ENCODE data around the gene FOXG1. TPM values are rescaled to one million over a fixed set of nuclear protein-coding genes. Genes with fewer than 3 reads are reported as not detected.

The FOXG1 gene
- total and polyA plus RNA-seq, 2 donors = not detected

DNA sequence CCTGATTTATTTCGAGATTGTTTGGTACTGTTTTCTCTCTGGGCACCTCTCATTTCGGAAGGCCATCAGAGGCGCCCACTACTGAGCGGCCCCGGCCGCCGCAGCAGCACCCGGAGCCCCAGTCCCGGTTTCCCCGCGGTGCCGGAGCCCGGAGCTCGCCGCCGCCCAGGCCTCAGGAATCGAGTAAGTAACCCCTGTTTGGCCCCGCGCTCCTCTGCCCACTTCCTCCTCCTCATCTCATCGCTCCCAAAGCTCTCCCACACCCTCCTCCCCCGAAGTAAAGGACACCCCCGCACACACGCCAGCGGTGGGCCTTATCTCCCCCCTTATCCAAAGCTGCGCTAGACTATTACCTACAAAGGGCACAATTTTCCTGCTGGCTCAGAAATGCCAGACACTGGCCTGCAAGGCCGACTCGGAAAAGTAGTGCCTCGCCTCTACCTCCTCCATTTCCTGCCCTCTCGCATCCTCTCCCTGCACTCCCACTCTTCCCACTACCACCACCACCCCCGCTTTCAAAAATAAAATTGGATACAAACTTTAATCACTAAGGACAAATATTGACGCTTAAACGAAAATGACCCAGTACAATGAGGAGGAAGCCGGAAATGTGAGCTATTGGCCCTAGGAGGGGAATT, 637 bp upstream of the FOXG1 start:
- no peak overlapping the region for H3K27ac ChIP-seq (ENCODE audit: low read depth)
- H3K4me1 ChIP-seq (ENCODE audit: insufficient read depth) = no peaks in the 10 kb centered on the region
- peak overlapping the region; percentile 49 for H3K4me3 ChIP-seq (ENCODE audit: low read depth, low read length)
- no peak for DNase-seq (ENCODE audit: extremely low spot score)
- 2% methylated on average over 33 of the region's 33 CpGs for WGBS
- no peaks in the 10 kb centered on the region for H3K36me3 ChIP-seq (ENCODE audit: insufficient read depth)

DNA sequence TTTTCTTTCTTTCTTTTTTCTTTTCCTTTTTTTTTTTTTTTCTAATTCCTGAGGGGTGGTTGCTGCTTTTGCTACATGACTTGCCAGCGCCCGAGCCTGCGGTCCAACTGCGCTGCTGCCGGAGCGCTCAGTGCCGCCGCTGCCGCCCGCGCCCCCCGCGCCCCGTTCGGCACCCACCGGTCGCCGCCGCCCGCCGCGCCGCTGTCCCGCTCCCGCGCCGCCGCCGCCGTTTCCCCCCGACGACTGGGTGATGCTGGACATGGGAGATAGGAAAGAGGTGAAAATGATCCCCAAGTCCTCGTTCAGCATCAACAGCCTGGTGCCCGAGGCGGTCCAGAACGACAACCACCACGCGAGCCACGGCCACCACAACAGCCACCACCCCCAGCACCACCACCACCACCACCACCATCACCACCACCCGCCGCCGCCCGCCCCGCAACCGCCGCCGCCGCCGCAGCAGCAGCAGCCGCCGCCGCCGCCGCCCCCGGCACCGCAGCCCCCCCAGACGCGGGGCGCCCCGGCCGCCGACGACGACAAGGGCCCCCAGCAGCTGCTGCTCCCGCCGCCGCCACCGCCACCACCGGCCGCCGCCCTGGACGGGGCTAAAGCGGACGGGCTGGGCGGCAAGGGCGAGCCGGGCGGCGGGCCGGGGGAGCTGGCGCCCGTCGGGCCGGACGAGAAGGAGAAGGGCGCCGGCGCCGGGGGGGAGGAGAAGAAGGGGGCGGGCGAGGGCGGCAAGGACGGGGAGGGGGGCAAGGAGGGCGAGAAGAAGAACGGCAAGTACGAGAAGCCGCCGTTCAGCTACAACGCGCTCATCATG, 654 bp downstream of the FOXG1 start:
- DNase-seq (ENCODE audit: extremely low spot score) = no peak
- H3K36me3 ChIP-seq (ENCODE audit: insufficient read depth) = no peaks in the 10 kb centered on the region
- peak overlapping the region; percentile 49 for H3K4me3 ChIP-seq (ENCODE audit: low read depth, low read length)
- 3% methylated on average over 98 of the region's 100 CpGs for WGBS
- no peak overlapping the region for H3K27ac ChIP-seq (ENCODE audit: low read depth)
- H3K4me1 ChIP-seq (ENCODE audit: insufficient read depth) = no peaks in the 10 kb centered on the region

DNA sequence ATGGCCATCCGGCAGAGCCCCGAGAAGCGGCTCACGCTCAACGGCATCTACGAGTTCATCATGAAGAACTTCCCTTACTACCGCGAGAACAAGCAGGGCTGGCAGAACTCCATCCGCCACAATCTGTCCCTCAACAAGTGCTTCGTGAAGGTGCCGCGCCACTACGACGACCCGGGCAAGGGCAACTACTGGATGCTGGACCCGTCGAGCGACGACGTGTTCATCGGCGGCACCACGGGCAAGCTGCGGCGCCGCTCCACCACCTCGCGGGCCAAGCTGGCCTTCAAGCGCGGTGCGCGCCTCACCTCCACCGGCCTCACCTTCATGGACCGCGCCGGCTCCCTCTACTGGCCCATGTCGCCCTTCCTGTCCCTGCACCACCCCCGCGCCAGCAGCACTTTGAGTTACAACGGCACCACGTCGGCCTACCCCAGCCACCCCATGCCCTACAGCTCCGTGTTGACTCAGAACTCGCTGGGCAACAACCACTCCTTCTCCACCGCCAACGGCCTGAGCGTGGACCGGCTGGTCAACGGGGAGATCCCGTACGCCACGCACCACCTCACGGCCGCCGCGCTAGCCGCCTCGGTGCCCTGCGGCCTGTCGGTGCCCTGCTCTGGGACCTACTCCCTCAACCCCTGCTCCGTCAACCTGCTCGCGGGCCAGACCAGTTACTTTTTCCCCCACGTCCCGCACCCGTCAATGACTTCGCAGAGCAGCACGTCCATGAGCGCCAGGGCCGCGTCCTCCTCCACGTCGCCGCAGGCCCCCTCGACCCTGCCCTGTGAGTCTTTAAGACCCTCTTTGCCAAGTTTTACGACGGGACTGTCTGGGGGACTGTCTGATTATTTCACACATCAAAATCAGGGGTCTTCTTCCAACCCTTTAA, 1.5 kb downstream of the FOXG1 start:
- no peaks in the 10 kb centered on the region for H3K4me1 ChIP-seq (ENCODE audit: insufficient read depth)
- no peak overlapping the region for H3K27ac ChIP-seq (ENCODE audit: low read depth)
- DNase-seq (ENCODE audit: extremely low spot score) = no peak
- H3K36me3 ChIP-seq (ENCODE audit: insufficient read depth) = no peaks in the 10 kb centered on the region
- H3K4me3 ChIP-seq (ENCODE audit: low read depth, low read length) = no peak overlapping the region
- WGBS = 4% methylated on average over 77 of the region's 77 CpGs

DNA sequence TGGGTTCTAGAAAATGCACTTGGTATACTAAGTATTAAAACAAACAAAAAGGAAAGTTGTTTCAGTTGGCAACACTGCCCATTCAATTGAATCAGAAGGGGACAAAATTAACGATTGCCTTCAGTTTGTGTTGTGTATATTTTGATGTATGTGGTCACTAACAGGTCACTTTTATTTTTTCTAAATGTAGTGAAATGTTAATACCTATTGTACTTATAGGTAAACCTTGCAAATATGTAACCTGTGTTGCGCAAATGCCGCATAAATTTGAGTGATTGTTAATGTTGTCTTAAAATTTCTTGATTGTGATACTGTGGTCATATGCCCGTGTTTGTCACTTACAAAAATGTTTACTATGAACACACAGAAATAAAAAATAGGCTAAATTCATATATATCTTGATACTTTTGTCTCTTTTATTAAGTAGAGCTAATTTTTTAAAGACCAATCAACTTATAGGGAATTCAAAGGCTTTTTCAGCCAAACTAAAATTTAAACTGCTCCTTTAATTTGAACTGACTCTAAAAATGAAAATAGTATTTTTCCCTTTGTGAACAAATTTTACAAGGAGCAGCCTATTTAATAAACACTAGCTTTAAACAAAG, 2.8 kb downstream of the FOXG1 start:
- WGBS = 32% methylated on average over 4 of the region's 4 CpGs
- Histone ChIP-seq H3K4me3 (ENCODE audit: low read depth, low read length) (no peak overlapping the region), H3K27ac (ENCODE audit: low read depth) (no peak overlapping the region), H3K4me1 (ENCODE audit: insufficient read depth) (no peaks in the 10 kb centered on the region), H3K36me3 (ENCODE audit: insufficient read depth) (no peaks in the 10 kb centered on the region)
- DNase-seq (ENCODE audit: extremely low spot score) = no peak

DNA sequence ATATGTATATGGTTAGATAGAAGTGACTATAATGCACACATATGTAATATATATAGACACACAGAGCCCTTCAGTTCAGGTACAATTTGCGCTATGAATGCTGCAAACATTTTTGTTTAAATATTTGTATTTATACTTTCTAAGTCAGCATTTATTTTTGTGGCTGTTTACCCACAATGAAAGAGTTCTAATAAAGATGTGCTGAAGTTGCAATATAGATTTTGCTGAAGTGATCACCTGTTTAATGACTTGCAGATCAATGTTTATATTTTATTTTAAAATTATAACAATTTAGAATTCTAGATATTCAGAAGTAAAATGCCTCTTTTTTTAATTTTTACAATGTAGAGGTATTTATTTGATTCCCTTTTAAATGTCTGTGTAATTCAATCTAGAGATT, 3.5 kb downstream of the FOXG1 start:
- no peaks in the 10 kb centered on the region for H3K4me1 ChIP-seq (ENCODE audit: insufficient read depth)
- H3K36me3 ChIP-seq (ENCODE audit: insufficient read depth) = no peaks in the 10 kb centered on the region
- no peak for DNase-seq (ENCODE audit: extremely low spot score)
- H3K27ac ChIP-seq (ENCODE audit: low read depth) = no peak overlapping the region
- no peak overlapping the region for H3K4me3 ChIP-seq (ENCODE audit: low read depth, low read length)
- 42% methylated on average over 1 of the region's 1 CpG for WGBS

DNA sequence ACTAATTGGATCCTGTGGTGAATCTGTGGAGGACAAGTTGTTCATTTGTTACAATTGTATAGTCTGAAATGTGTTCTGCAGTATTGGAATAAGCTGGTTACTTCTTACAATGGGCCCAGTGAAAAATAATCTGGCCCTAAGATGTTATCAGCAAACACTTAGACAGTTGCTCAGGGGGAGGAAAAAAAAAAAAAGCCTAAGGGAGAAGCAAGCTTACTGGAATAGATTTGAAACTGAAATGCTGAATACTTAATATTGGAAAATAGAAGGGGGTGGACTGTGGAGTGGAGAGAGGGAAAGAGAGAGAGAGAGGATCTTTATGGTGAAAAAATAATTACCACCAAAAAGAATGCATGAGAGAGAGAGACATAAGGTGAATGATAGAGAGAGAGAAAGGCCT, 4.0 kb downstream of the FOXG1 start:
- no peaks in the 10 kb centered on the region for H3K36me3 ChIP-seq (ENCODE audit: insufficient read depth)
- no peaks in the 10 kb centered on the region for H3K4me1 ChIP-seq (ENCODE audit: insufficient read depth)
- DNase-seq (ENCODE audit: extremely low spot score) = no peak
- no peak overlapping the region for H3K27ac ChIP-seq (ENCODE audit: low read depth)
- no peak overlapping the region for H3K4me3 ChIP-seq (ENCODE audit: low read depth, low read length)

DNA sequence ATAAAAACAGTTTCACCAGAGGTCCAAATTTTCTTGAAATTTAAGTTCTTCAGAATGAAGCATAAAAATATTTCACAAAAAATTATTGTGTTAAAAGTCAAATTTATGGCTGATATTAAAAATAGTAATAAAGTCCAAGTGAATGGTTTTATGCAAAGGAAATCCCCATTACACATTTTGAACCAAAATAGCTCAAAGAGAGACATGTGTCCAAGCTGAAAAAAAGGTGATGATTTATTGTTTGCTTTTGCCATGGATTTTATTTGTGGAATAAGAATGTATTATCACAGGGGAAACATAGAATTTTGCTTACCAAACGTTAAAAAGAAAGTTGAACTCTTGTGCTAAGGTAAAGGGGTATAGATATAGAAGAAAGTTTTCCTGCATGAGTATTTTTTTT, 4.6 kb downstream of the FOXG1 start:
- H3K4me3 ChIP-seq (ENCODE audit: low read depth, low read length) = no peak overlapping the region
- 2% methylated on average over 1 of the region's 1 CpG for WGBS
- no peaks in the 10 kb centered on the region for H3K4me1 ChIP-seq (ENCODE audit: insufficient read depth)
- no peak overlapping the region for H3K27ac ChIP-seq (ENCODE audit: low read depth)
- DNase-seq (ENCODE audit: extremely low spot score) = no peak
- H3K36me3 ChIP-seq (ENCODE audit: insufficient read depth) = no peaks in the 10 kb centered on the region

DNA sequence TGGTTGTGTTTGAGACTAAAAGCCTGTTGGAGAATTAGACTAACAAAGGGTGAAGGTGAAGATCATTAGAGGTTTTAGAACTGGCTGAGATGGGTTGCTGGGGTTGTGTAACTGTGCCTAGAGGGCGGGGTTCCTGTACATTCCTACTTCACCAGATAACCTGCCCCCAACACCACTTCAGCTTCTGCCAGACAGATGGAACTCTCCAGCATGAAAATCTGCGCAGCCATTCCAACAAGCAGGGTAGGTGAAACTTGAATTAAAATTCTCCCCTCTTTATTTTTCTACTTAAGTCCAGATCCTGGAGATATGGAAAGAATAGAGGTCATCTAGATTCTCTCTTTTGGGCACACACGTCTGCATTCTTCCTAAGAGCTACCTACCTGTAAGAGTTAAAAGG, 6.0 kb downstream of the FOXG1 start:
- H3K4me3 ChIP-seq (ENCODE audit: low read depth, low read length) = no peak overlapping the region
- no peaks in the 10 kb centered on the region for H3K4me1 ChIP-seq (ENCODE audit: insufficient read depth)
- DNase-seq (ENCODE audit: extremely low spot score) = no peak
- 6% methylated on average over 3 of the region's 3 CpGs for WGBS
- H3K36me3 ChIP-seq (ENCODE audit: insufficient read depth) = no peaks in the 10 kb centered on the region
- no peak overlapping the region for H3K27ac ChIP-seq (ENCODE audit: low read depth)

DNA sequence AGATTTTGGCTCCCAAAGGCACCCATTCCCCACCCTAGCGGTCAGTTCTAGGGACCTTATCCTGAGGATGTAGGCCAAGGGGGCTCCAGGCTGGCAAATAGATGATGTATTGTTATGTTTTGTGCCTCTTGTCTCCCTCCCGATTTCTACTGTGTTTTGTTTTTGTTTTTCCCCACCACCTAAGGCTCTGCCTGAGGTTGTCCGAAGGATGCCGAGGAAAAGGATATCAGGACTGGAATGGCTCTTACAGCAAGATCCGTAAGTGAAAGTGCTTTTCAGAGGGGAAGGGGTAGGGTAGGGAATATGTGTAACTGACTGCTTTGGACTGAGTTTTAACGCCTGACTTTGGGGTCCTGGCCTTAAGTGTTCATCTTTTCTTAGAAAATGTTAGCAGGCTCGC, 6.6 kb downstream of the FOXG1 start:
- Histone ChIP-seq H3K4me3 (ENCODE audit: low read depth, low read length) (no peak overlapping the region), H3K27ac (ENCODE audit: low read depth) (no peak overlapping the region), H3K36me3 (ENCODE audit: insufficient read depth) (no peaks in the 10 kb centered on the region), H3K4me1 (ENCODE audit: insufficient read depth) (no peaks in the 10 kb centered on the region)
- DNase-seq (ENCODE audit: extremely low spot score) = no peak
- 8% methylated on average over 7 of the region's 7 CpGs for WGBS

DNA sequence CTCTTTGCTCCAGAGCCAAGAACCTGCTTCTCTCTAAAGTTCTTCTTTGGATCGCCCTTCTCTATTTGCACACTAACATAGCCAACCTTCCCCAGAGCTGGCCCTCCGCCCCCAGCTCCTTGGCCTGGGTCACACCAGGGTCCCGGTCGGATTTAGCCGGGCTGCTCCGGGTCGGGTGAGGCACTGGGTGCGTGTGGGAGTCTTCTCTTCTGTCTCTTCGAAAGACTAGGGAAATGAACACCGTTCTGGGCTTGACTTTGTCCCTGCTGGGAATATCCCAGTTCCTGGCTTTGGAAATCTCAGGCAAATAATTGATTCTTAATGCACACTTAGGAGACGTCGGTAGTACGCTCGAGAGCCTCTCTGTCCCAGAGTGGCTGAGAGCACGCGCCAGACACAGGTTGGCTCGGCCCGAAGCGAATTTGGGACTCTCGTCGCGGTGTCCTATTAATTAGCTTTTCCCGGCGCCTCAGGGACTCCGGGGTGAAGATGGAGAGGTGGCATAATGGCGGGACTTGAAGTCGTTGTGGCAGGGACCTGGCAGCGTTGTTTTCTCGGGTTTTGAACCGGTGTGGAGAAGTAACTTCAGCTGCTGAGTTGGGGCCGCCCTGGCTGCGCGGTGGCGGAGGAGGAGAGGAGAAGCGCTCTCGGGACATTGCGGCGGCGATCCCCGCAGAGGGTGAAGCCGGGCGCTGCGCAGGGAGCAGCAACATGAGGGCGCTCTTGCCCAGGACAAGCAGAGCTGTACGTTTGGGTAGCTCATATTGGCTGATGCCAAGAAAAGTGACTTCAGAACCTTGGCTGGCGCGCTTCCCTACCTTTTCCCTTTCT, 7.5 kb downstream of the FOXG1 start:
- H3K4me3 ChIP-seq (ENCODE audit: low read depth, low read length) = no peak overlapping the region
- no peaks in the 10 kb centered on the region for H3K36me3 ChIP-seq (ENCODE audit: insufficient read depth)
- no peak for DNase-seq (ENCODE audit: extremely low spot score)
- no peak overlapping the region for H3K27ac ChIP-seq (ENCODE audit: low read depth)
- 2% methylated on average over 47 of the region's 47 CpGs for WGBS
- H3K4me1 ChIP-seq (ENCODE audit: insufficient read depth) = no peaks in the 10 kb centered on the region

DNA sequence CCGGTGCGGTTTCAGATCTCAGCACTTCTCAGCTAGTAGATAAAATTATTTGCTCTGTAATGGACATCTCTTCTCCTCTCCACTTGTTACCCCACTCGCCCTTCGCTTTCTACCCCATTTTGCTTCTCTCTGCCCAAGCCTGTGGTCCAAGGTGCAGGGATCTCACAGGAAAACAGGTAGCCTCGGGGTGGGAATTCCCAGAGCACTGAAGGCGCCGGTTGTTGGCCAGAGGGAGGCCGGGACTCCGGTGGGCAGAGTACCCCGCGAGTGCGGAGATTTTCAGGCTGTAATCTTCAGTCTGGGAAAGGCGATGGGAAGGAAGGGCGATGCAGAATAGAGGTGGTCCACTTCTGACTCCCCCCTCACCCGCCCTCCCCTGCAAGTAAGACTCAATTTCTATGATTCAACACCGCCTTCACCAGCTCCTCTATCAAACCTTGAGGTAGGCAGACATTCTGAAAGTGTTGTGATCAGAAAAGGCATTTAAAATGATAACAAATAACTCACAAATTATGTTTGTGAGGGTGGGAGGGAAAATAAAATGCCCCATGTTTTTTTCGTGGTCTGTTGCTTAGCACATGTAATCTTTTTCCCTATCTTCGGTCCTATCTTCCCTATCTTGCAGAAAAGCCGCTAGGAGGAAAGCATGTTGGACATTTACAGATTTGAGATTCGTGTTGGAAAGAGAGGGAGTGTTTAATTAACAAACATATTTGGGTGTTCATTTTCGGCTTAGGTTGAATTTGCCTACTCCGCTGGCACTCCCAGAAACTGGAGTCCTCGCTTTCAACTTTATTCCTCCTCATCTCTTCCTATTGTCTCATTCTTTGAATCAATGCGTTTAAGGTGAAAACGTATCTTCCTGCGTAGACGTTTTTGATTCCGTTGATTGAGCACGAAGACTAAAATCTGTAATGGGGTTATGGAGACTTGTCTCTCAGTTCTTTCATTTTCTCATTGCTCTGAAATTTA, 8.5 kb downstream of the FOXG1 start:
- H3K4me1 ChIP-seq (ENCODE audit: insufficient read depth) = no peaks in the 10 kb centered on the region
- no peak overlapping the region for H3K27ac ChIP-seq (ENCODE audit: low read depth)
- 7% methylated on average over 29 of the region's 29 CpGs for WGBS
- H3K36me3 ChIP-seq (ENCODE audit: insufficient read depth) = no peaks in the 10 kb centered on the region
- no peak overlapping the region for H3K4me3 ChIP-seq (ENCODE audit: low read depth, low read length)
- DNase-seq (ENCODE audit: extremely low spot score) = no peak
